CD4-positive, alpha-beta T cell treated with Interleukin-6 at 100 ng/mL for 8 hours (primary cell): Measurements from ENCODE around the gene PSORS1C2.
"Not testable (repeated sequence)": the region's sequence is repeated elsewhere in the genome, so short reads cannot be mapped to it uniquely, and the experiment has no call there.

Experiments
- DNase-seq: peaks from one replicate; pipeline ENCODE4 v3.0.0-alpha.2; 2020; ENCODE audit warnings: mixed read lengths, low spot score

Gene PSORS1C2

GRCh38 chr6:31138982-31139381, at the start of gene PSORS1C2:
Gene PSORS1C2 (minus strand): TSS chr6:31139066. CDS start chr6:31139026, 40 bp downstream.
- no peak for DNase-seq

- DNase-seq = no peak
Observed at GRCh38 chr6:31187780-31188194, 48.9 kb upstream of the PSORS1C2 start.

GRCh38 chr6:31186052-31186734, 47.3 kb upstream of the PSORS1C2 start:
- no peak for DNase-seq

- not testable (repeated sequence) for DNase-seq
Observed at GRCh38 chr6:31185695-31186051, 46.8 kb upstream of the PSORS1C2 start.

- DNase-seq = not testable (repeated sequence)
Observed at GRCh38 chr6:31183859-31184258, 45.0 kb upstream of the PSORS1C2 start.

- not testable (repeated sequence) for DNase-seq
Observed at GRCh38 chr6:31183287-31183686, 44.4 kb upstream of the PSORS1C2 start.

- DNase-seq = peak; percentile 76
Observed at GRCh38 chr6:31180500-31180899, 41.6 kb upstream of the PSORS1C2 start.

GRCh38 chr6:31179896-31180295, 41.0 kb upstream of the PSORS1C2 start:
- no peak for DNase-seq

GRCh38 chr6:31179042-31179386, 40.1 kb upstream of the PSORS1C2 start:
- no peak for DNase-seq

GRCh38 chr6:31178143-31179041, 39.5 kb upstream of the PSORS1C2 start:
- no peak for DNase-seq

GRCh38 chr6:31175971-31176370, 37.1 kb upstream of the PSORS1C2 start:
- no peak for DNase-seq

- DNase-seq = no peak
Observed at GRCh38 chr6:31174378-31174777, 35.5 kb upstream of the PSORS1C2 start.

GRCh38 chr6:31173406-31173805, 34.5 kb upstream of the PSORS1C2 start:
- no peak for DNase-seq

- no peak for DNase-seq
Observed at GRCh38 chr6:31172973-31173384, 34.1 kb upstream of the PSORS1C2 start.

- no peak for DNase-seq
Observed at GRCh38 chr6:31171931-31172905, 33.4 kb upstream of the PSORS1C2 start.

GRCh38 chr6:31170987-31171671, 32.3 kb upstream of the PSORS1C2 start:
- no peak for DNase-seq

- DNase-seq = no peak
Observed at GRCh38 chr6:31170600-31170881, 31.7 kb upstream of the PSORS1C2 start, which contains the start of gene POU5F1. Gene POU5F1 (minus strand): TSS chr6:31170682. CDS start chr6:31170620, 62 bp downstream.

GRCh38 chr6:31169858-31170599, 31.2 kb upstream of the PSORS1C2 start:
- DNase-seq = not testable (repeated sequence)

GRCh38 chr6:31169123-31169857, 30.4 kb upstream of the PSORS1C2 start:
- no peak for DNase-seq

GRCh38 chr6:31168606-31169005, 29.7 kb upstream of the PSORS1C2 start:
- DNase-seq = no peak
